T-helper 2 cell treated with Interferon-gamma antibody and Interleukin-4, amounts not matched to agents 100 ng/mL and 5 ng/mL, for 36 hours (primary cell): Measurements from ENCODE around the gene UNC13A. TPM values are rescaled to one million over a fixed set of nuclear protein-coding genes. Genes with fewer than 3 reads are reported as not detected.

Source experiments
- intact Hi-C: fragments of 100-400 bp; cut with micrococcal nuclease; formaldehyde crosslinking; loops from one replicate; pipeline ENCODE4 v1.15.1; 2023
- total RNA-seq: library from RNA; stranded (reverse); gene quantifications from 2 replicates; pipeline ENCODE4 v1.2.3, GENCODE V29; 2022

Gene UNC13A
- total RNA-seq, 1 donor from 2014 or later, result 0.02 TPM

GRCh38 chr19:17575871-17576757, 112.0 kb downstream of the UNC13A start:
- intact Hi-C loops, result loop anchor here (2.0 to 10.0 kb wide), 2 partner anchors 79 to 121 kb away; no protein-coding TSS in a partner anchor

- intact Hi-C loops, result loop anchor here (10.0 kb wide), 1 partner anchor 118 kb away; no protein-coding TSS in a partner anchor
These were observed 115.5 kb downstream of the UNC13A start for GRCh38 chr19:17572638-17573037.

- intact Hi-C loops, result loop anchor here (10.0 kb wide), 1 partner anchor 116 kb away; no protein-coding TSS in a partner anchor
These were observed 117.4 kb downstream of the UNC13A start for GRCh38 chr19:17570791-17571190.

- intact Hi-C loops, result loop anchor here (10.0 kb wide), 1 partner anchor 115 kb away; no protein-coding TSS in a partner anchor
These were observed 117.9 kb downstream of the UNC13A start for GRCh38 chr19:17570291-17570690.

GRCh38 chr19:17567940-17568339, 120.2 kb downstream of the UNC13A start:
- intact Hi-C loops, result no loop called here

- intact Hi-C loops, result no loop called here
These were observed 122.5 kb downstream of the UNC13A start for GRCh38 chr19:17565611-17566010.

- intact Hi-C loops, result no loop called here
These were observed 123.4 kb downstream of the UNC13A start for GRCh38 chr19:17564781-17565180.

- intact Hi-C loops, result no loop called here
These were observed 125.6 kb downstream of the UNC13A start for GRCh38 chr19:17562561-17562960.

- intact Hi-C loops, result no loop called here
These were observed 126.1 kb downstream of the UNC13A start for GRCh38 chr19:17562097-17562496.

GRCh38 chr19:17560205-17560595, 128.0 kb downstream of the UNC13A start:
- intact Hi-C loops, result no loop called here

- intact Hi-C loops, result loop anchor here (10.0 kb wide), 1 partner anchor 187 kb away; no protein-coding TSS in a partner anchor
These were observed 130.7 kb downstream of the UNC13A start for GRCh38 chr19:17557466-17557865.

- intact Hi-C loops, result loop anchor here (10.0 kb wide), 1 partner anchor 188 kb away; no protein-coding TSS in a partner anchor
These were observed 131.2 kb downstream of the UNC13A start for GRCh38 chr19:17556995-17557394.

- intact Hi-C loops, result loop anchor here (1.0 to 10.0 kb wide), 3 partner anchors 17 to 189 kb away; no protein-coding TSS in a partner anchor
These were observed 132.0 kb downstream of the UNC13A start for GRCh38 chr19:17555929-17556813.

- intact Hi-C loops, result loop anchor here (1.0 to 10.0 kb wide), 3 partner anchors 16 to 189 kb away; no protein-coding TSS in a partner anchor
These were observed 132.7 kb downstream of the UNC13A start, which contains the start of gene COLGALT1 for GRCh38 chr19:17555480-17555928. Gene COLGALT1 (plus strand): TSS chr19:17555649. CDS start chr19:17555714, 65 bp downstream.

- intact Hi-C loops, result loop anchor here (1.0 to 10.0 kb wide), 3 partner anchors 16 to 190 kb away; no protein-coding TSS in a partner anchor
These were observed 133.1 kb downstream of the UNC13A start for GRCh38 chr19:17554968-17555479.

GRCh38 chr19:17553256-17553655, 134.9 kb downstream of the UNC13A start:
- intact Hi-C loops, result loop anchor here (10.0 kb wide), 1 partner anchor 192 kb away; no protein-coding TSS in a partner anchor

- intact Hi-C loops, result loop anchor here (10.0 kb wide), 1 partner anchor 192 kb away; no protein-coding TSS in a partner anchor
These were observed 135.4 kb downstream of the UNC13A start for GRCh38 chr19:17552735-17553134.
